Smooth muscle cell of the brain vasculature (primary cell): Measurements from ENCODE around the gene HES6.

Experiments
- DNase-seq: peaks from one replicate; pipeline ENCODE4 v3.0.0-alpha.2; 2012; ENCODE audit warnings: low read depth, low spot score

The HES6 gene

GRCh38 chr2:238235331-238235732 is 4.5 kb downstream of the HES6 start:
- no peak for DNase-seq

- DNase-seq, result no peak
Measured at GRCh38 chr2:238233625-238234024, 6.2 kb downstream of the HES6 start.

- DNase-seq, result no peak
Measured at GRCh38 chr2:238231809-238232208, 8.0 kb downstream of the HES6 start.

- DNase-seq, result no peak
Measured at GRCh38 chr2:238231251-238231793, 8.5 kb downstream of the HES6 start.

GRCh38 chr2:238230699-238231098 is 9.1 kb downstream of the HES6 start:
- DNase-seq, result no peak

- DNase-seq, result no peak
Measured at GRCh38 chr2:238228700-238229099, 11.1 kb downstream of the HES6 start.

- no peak for DNase-seq
Measured at GRCh38 chr2:238227587-238228032, 12.2 kb downstream of the HES6 start.

- DNase-seq, result no peak
Measured at GRCh38 chr2:238226698-238227586, 12.9 kb downstream of the HES6 start.

GRCh38 chr2:238225911-238226697 is 13.7 kb downstream of the HES6 start:
- DNase-seq, result no peak

- DNase-seq, result no peak
Measured at GRCh38 chr2:238225121-238225520, 14.7 kb downstream of the HES6 start.

GRCh38 chr2:238224356-238225035 is 15.3 kb downstream of the HES6 start:
- DNase-seq, result no peak

GRCh38 chr2:238220892-238221521 is 18.8 kb downstream of the HES6 start:
- no peak for DNase-seq

- no peak for DNase-seq
Measured at GRCh38 chr2:238220274-238220891, 19.5 kb downstream of the HES6 start.

GRCh38 chr2:238216651-238217184 is 23.1 kb downstream of the HES6 start:
- no peak for DNase-seq

- no peak for DNase-seq
Measured at GRCh38 chr2:238207006-238207405, 32.8 kb downstream of the HES6 start.

GRCh38 chr2:238203973-238204683 is 35.7 kb downstream of the HES6 start:
- no peak for DNase-seq

- peak; percentile 39 for DNase-seq
Measured at GRCh38 chr2:238203094-238203972, 36.5 kb downstream of the HES6 start, which contains the start of gene ILKAP. ILKAP (minus strand) TSS chr2:238203695; CDS start chr2:238203553, 142 bp downstream.

GRCh38 chr2:238202326-238203093 is 37.3 kb downstream of the HES6 start:
- no peak for DNase-seq
